K562 (cell line): ENCODE measurements around the gene IKBKE. TPM values are rescaled to one million over a fixed set of nuclear protein-coding genes. Genes with fewer than 3 reads are reported as not detected.

ENCODE experiments used
- CHD2 ChIP-seq: IDR thresholded peaks from 2 replicates; pipeline ENCODE4 v1.6.1; 2011; ENCODE audit warnings: low read depth, low read length
- CXXC5 ChIP-seq: fragments of 250-450 bp; sonication (Bioruptor Pico); IDR thresholded peaks from 2 replicates; pipeline ENCODE4 v1.8.0; 2022; ENCODE audit warnings: inconsistent platforms, mild to moderate bottlenecking, moderate library complexity
- ELF1 ChIP-seq: fragments of 200-800 bp; sonication (Bioruptor generic); IDR thresholded peaks from 2 replicates; pipeline ENCODE4 v1.6.1; 2016; ENCODE audit warnings: missing genetic modification characterization, missing compliant biosample characterization
- ETV6 ChIP-seq, 3 experiments: fragments of 150-350 bp in 1 of 3; sonication (generic) in 1 of 3; formaldehyde crosslinking in 1 of 3; IDR thresholded peaks; 2 replicates each; pipeline versions ENCODE4 v1.6.1 to v1.8.0; 2014 to 2022; ENCODE audit warnings: borderline replicate concordance in 2 of 3, low read depth in 2 of 3, antibody characterized with exemption in 1 of 3, low read length in 1 of 3, mild to moderate bottlenecking in 1 of 3, missing genetic modification reagents in 1 of 3
- HBP1 ChIP-seq: fragments of 450-650 bp; formaldehyde crosslinking; IDR thresholded peaks from 2 replicates; pipeline ENCODE4 v1.4.0; 2022; ENCODE audit warnings: missing genetic modification characterization
- HNRNPL ChIP-seq: fragments of 200-400 bp; formaldehyde crosslinking; IDR thresholded peaks from 2 replicates; pipeline ENCODE4 v1.6.1; 2017; ENCODE audit warnings: low read depth, mild to moderate bottlenecking, low read length
- KAT7 ChIP-seq: sonication (generic); formaldehyde crosslinking; IDR thresholded peaks from 2 replicates; pipeline ENCODE4 v1.8.0; 2022; ENCODE audit warnings: missing genetic modification reagents, mild to moderate bottlenecking, borderline replicate concordance
- MEF2A ChIP-seq: IDR thresholded peaks from 2 replicates; pipeline ENCODE4 v1.6.1; 2011; ENCODE audit warnings: low read depth, mild to moderate bottlenecking, low read length, moderate library complexity; ENCODE audit not compliant: control insufficient read depth
- NR2F6 ChIP-seq: fragments of 450-650 bp; formaldehyde crosslinking; IDR thresholded peaks from 2 replicates; pipeline ENCODE4 v1.4.0; 2020; ENCODE audit warnings: mild to moderate bottlenecking
- PURB ChIP-seq: sonication (generic); formaldehyde crosslinking; IDR thresholded peaks from 2 replicates; pipeline ENCODE4 v1.9.0; 2021; ENCODE audit warnings: low read depth, mild to moderate bottlenecking, missing genetic modification reagents
- RBFOX2 ChIP-seq: fragments of 200-400 bp; formaldehyde crosslinking; IDR thresholded peaks from 2 replicates; pipeline ENCODE4 v1.6.1; 2017; ENCODE audit warnings: low read depth, mild to moderate bottlenecking, low read length, moderate library complexity
- RNF219 ChIP-seq: fragments of 250-450 bp; sonication (Bioruptor Pico); IDR thresholded peaks from 2 replicates; pipeline ENCODE4 v1.5.0; 2022; ENCODE audit warnings: mild to moderate bottlenecking
- SIX5 ChIP-seq, 2 experiments: IDR thresholded peaks; 2 replicates each; pipeline ENCODE4 v1.6.1; 2011; ENCODE audit warnings: low read length in 2 of 2, borderline replicate concordance in 1 of 2, low read depth in 1 of 2, mild to moderate bottlenecking in 1 of 2, moderate library complexity in 1 of 2; ENCODE audit not compliant: insufficient read depth in 1 of 2
- TBP ChIP-seq: optimal IDR thresholded peaks from 2 replicates; pipeline ENCODE3; 2011; ENCODE audit warnings: low read depth, low read length, improper control_type of control experiment
- TGIF2 ChIP-seq: sonication (generic); formaldehyde crosslinking; IDR thresholded peaks from 2 replicates; pipeline ENCODE4 v1.8.1; 2022; ENCODE audit warnings: mild to moderate bottlenecking, missing genetic modification reagents, moderate library complexity
- U2AF1 ChIP-seq: fragments of 200-400 bp; formaldehyde crosslinking; optimal IDR thresholded peaks from 2 replicates; pipeline ENCODE3; 2017; ENCODE audit warnings: mild to moderate bottlenecking, low read depth, low read length, moderate library complexity
- UBTF ChIP-seq, 2 experiments: IDR thresholded peaks; 2 replicates each; pipeline ENCODE4 v1.6.1; 2012; ENCODE audit warnings: improper control_type of control experiment in 2 of 2, low read depth in 2 of 2, low read length in 2 of 2, borderline replicate concordance in 1 of 2
- ZNF24 ChIP-seq: fragments of 450-650 bp; IDR thresholded peaks from 2 replicates; pipeline ENCODE4 v1.6.1; 2016
- ZNF384 ChIP-seq: IDR thresholded peaks from 2 replicates; pipeline ENCODE4 v1.6.1; 2012; ENCODE audit warnings: low read depth, low read length, improper control_type of control experiment
- polyA plus RNA-seq, 8 experiments: library from polyadenylated mRNA; depleted of rRNA in 4 of 8; stranded (reverse) in 5 of 8; unstranded in 3 of 8; fragments of >200 nt; fragmentation: Nextera tagmentation in 2 of 8; fragmentation: Illumina TruSeq in 1 of 8; extraction: Ambion mirVana in 2 of 8; extraction: Trizol in 1 of 8; gene quantifications; 2 replicates each; pipeline versions ENCODE4 v1.2.1 to v1.2.3, GENCODE V29; 2011 to 2014; ENCODE audit warnings: inconsistent platforms in 1 of 8, missing spikeins in 1 of 8
- total RNA-seq, 7 experiments: library from RNA; depleted of rRNA in 6 of 7; stranded (reverse); fragments of >200 nt in 6 of 7; fragmentation: Illumina TruSeq in 2 of 7; extraction: Trizol in 2 of 7; gene quantifications; 2 replicates each; pipeline versions ENCODE4 v1.2.1 to v1.2.3, GENCODE V29; 2011 to 2021; ENCODE audit warnings: low replicate concordance in 1 of 7
- TF ChIP-seq, protein P1 (sequence below), 2 experiments: fragments of 450-650 bp in 1 of 2; sonication (generic) in 1 of 2; formaldehyde crosslinking in 1 of 2; IDR thresholded peaks in 1 of 2; conservative IDR thresholded peaks in 1 of 2; 2 replicates each; pipeline versions ENCODE4 v1.6.1 to v1.8.1; 2016 to 2023; ENCODE audit warnings: mild to moderate bottlenecking in 2 of 2, moderate library complexity in 2 of 2, inconsistent platforms in 1 of 2, missing genetic modification reagents in 1 of 2

The IKBKE gene
- total and polyA plus RNA-seq, 9 of the 15 experiments (the other 6 are each of a cell fraction or from before 2014, with no cell fraction given): 2.3 to 9.0 (median 4.8) TPM

DNA sequence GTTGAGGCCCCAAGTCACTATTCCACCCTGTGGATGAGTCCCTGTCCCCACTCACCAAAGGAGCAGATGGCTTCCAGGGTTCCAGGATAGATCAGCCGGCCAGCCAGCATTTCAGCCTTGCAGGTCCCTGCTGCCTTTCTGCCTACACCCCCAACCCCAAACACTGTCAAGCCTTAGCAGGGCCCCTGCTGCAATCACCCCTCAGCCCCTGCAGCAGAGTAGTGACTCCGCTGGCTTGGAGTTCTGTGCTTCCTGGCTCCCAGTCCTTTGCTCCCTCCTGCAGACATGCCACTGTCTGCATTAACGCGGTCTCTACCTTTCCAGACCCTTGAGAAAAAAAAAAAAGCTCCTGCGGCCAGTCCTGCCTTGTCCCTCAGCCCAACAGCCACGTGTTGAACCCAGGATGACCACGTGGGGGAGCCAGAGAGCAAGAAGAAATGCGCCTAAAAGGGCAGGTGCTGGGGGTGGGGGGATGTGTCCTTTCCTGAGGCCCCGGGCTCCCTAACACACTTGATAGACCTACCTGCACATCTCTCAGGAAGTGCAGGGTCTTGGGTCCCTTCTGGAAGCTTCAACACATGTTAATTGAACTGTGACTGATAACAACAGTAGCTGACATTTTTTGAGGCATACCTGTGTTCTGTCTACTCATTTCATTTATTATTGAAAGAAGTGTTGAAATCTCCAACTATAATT lies 74.4 kb downstream of the IKBKE start (continued):
- TF ChIP-seq, protein P1, sequence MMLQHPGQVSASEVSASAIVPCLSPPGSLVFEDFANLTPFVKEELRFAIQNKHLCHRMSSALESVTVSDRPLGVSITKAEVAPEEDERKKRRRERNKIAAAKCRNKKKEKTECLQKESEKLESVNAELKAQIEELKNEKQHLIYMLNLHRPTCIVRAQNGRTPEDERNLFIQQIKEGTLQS (IDR thresholded peaks at IDR 0.05): no peak
- TF ChIP-seq, protein P1 (CRISPR knock-in tag; conservative IDR thresholded peaks at IDR 0.05): no peak
- TF ChIP-seq HNRNPL (no peak), UBTF (IDR thresholded peaks at IDR 0.05; ENCODE audit: borderline replicate concordance in 1 of 2, low read depth in 2 of 2, low read length in 2 of 2) (no peak), HBP1 (no peak), SIX5 (IDR thresholded peaks at IDR 0.05; ENCODE audit: borderline replicate concordance in 1 of 2, insufficient read depth in 1 of 2, low read depth in 1 of 2, low read length in 2 of 2) (no peak), ZNF384 (peak; percentile 93), ELF1 (peak; percentile 29; the same call in 1 of the 2 replicates), NR2F6 (no peak), MEF2A (no peak), ETV6 (IDR thresholded peaks at IDR 0.05; ENCODE audit: borderline replicate concordance in 1 of 2, low read depth in 2 of 2, low read length in 1 of 2) (no peak), ETV6 (CRISPR knock-in tag; IDR thresholded peaks at IDR 0.05; ENCODE audit: borderline replicate concordance) (no peak), CXXC5 (CRISPR knock-in tag) (peak; percentile 49), KAT7 (peak; percentile 95), CHD2 (no peak), TGIF2 (CRISPR knock-in tag) (no peak), RBFOX2 (no peak), U2AF1 (no peak), TBP (no peak), ZNF24 (no peak), PURB (CRISPR knock-in tag) (no peak), RNF219 (CRISPR knock-in tag) (no peak)
